B cell (primary cell): ENCODE results near the gene BUD31. TPM values are rescaled to one million over a fixed set of nuclear protein-coding genes. Genes with fewer than 3 reads are reported as not detected.

Experiments used
- ATAC-seq: fragments of 200-7000 bp; cut with Tn5 transposase; one replicate; pipeline ENCODE4 v1.10.0; 2021; ENCODE audit warnings: low read depth, mild to moderate bottlenecking, moderate number of reproducible peaks, moderate library complexity
- CTCF ChIA-PET: fragments of 350-600 bp; sonication (Branson Sonifier 250); formaldehyde crosslinking; loops from one replicate; lab custom pipeline; 2021; ENCODE audit warnings: antibody characterized with exemption, inconsistent platforms; lab: Charles Lee
- POLR2A ChIA-PET: fragments of 350-600 bp; sonication (Branson Sonifier 250); formaldehyde crosslinking; loops from one replicate; lab custom pipeline; 2021; ENCODE audit warnings: antibody characterized with exemption; lab: Charles Lee
- DNase-seq: peaks from one replicate; pipeline ENCODE4 v3.0.0; 2013
- H2AFZ ChIP-seq: 2 replicates; pipeline ENCODE4 v1.6.1; 2012; ENCODE audit warnings: mild to moderate bottlenecking, low read depth, low read length; ENCODE audit not compliant: insufficient read depth, poor library complexity, severe bottlenecking
- H3K27ac ChIP-seq, 2 donors: 1 replicate in 1 of 2; 2 replicates in 1 of 2; pipeline ENCODE4 v1.5.1; 2012 to 2013; ENCODE audit warnings: low read length in 2 of 2, mild to moderate bottlenecking in 2 of 2, moderate library complexity in 1 of 2
- H3K27me3 ChIP-seq, 4 experiments: fragments of 200-600 bp in 1 of 4; sonication (generic) in 1 of 4; replicated peaks in 1 of 4; 1 replicate in 2 of 4; 2 replicates in 2 of 4; pipeline versions ENCODE4 v1.6.1 to v1.7.0; 2013 to 2016; ENCODE audit warnings: low read length in 3 of 4, mild to moderate bottlenecking in 2 of 4, mixed read lengths in 1 of 4, moderate library complexity in 1 of 4; ENCODE audit not compliant: insufficient read depth in 4 of 4, control insufficient read depth in 3 of 4; ENCODE audit errors: control extremely low read depth in 1 of 4
- H3K36me3 ChIP-seq, 2 experiments: replicated peaks in 1 of 2; 1 replicate in 1 of 2; 2 replicates in 1 of 2; pipeline versions ENCODE4 v1.6.1 to v1.7.1; 2013; ENCODE audit warnings: low read length in 1 of 2; ENCODE audit not compliant: insufficient read depth in 2 of 2, control insufficient read depth in 1 of 2; ENCODE audit errors: control extremely low read depth in 1 of 2, extremely low read depth in 1 of 2
- H3K4me1 ChIP-seq, 2 donors: fragments of 200-600 bp in 1 of 2; sonication (generic) in 1 of 2; 1 replicate in 1 of 2; 2 replicates in 1 of 2; pipeline versions ENCODE4 v1.5.1 to v1.6.1; 2013 to 2017; ENCODE audit warnings: low read length in 2 of 2; ENCODE audit not compliant: control insufficient read depth in 2 of 2, insufficient read depth in 2 of 2
- H3K4me2 ChIP-seq: replicated peaks from 2 replicates; pipeline ENCODE3; 2012; ENCODE audit warnings: mild to moderate bottlenecking, low read depth, low read length; ENCODE audit not compliant: poor library complexity, severe bottlenecking
- H3K4me3 ChIP-seq, 5 experiments: fragments of 200-600 bp in 1 of 5; sonication (generic) in 1 of 5; 1 replicate in 3 of 5; 2 replicates in 2 of 5; pipeline versions ENCODE4 v1.5.1 to v1.7.0; 2011 to 2016; ENCODE audit warnings: low read length in 4 of 5, mild to moderate bottlenecking in 4 of 5, low read depth in 2 of 5, control low read depth in 1 of 5, moderate library complexity in 1 of 5; ENCODE audit not compliant: insufficient read depth in 1 of 5; ENCODE audit errors: control extremely low read depth in 1 of 5, extremely low read depth in 1 of 5
- H3K79me2 ChIP-seq: fragments of 200-600 bp; sonication (generic); one replicate; pipeline ENCODE4 v1.6.0; 2016; ENCODE audit warnings: low read length; ENCODE audit not compliant: control insufficient read depth, insufficient read depth
- H3K9ac ChIP-seq: fragments of 200-600 bp; sonication (generic); 2 replicates; pipeline ENCODE4 v1.6.1; 2017; ENCODE audit warnings: mild to moderate bottlenecking, low read length, moderate library complexity
- H3K9me3 ChIP-seq, 3 donors: one replicate each; pipeline versions ENCODE4 v1.6.1 to v1.7.1; 2013; ENCODE audit warnings: low read length in 2 of 3; ENCODE audit not compliant: control insufficient read depth in 2 of 3, insufficient read depth in 1 of 3; ENCODE audit errors: control extremely low read depth in 1 of 3
- H4K20me1 ChIP-seq: 2 replicates; pipeline ENCODE4 v1.6.0; 2012; ENCODE audit warnings: mild to moderate bottlenecking, low read length; ENCODE audit not compliant: insufficient read depth, control insufficient read depth, poor library complexity, severe bottlenecking
- H3K27ac Mint-ChIP-seq: one replicate; pipeline ENCODE4 v1.8.0; 2021; ENCODE audit warnings: mixed read lengths
- H3K27me3 Mint-ChIP-seq: one replicate; pipeline ENCODE4 v1.8.0; 2021; ENCODE audit warnings: mixed read lengths
- H3K4me1 Mint-ChIP-seq: one replicate; pipeline ENCODE4 v1.8.0; 2021; ENCODE audit warnings: mixed read lengths
- H3K4me3 Mint-ChIP-seq: one replicate; pipeline ENCODE4 v1.8.0; 2021; ENCODE audit warnings: mixed read lengths
- H3K9me3 Mint-ChIP-seq: one replicate; pipeline ENCODE4 v1.8.0; 2022; ENCODE audit warnings: mixed read lengths; ENCODE audit not compliant: insufficient read depth
- EZH2 ChIP-seq: IDR thresholded peaks from 2 replicates; pipeline ENCODE4 v1.6.1; 2012; ENCODE audit warnings: borderline replicate concordance, low read depth, mild to moderate bottlenecking, moderate library complexity, low read length; ENCODE audit not compliant: insufficient read depth, poor library complexity, severe bottlenecking
- WGBS: methylation state at CpG from one replicate; pipeline ENCODE4 v1.1.5; 2013; ENCODE audit warnings: missing lambda C conversion rate; ENCODE audit not compliant: insufficient coverage; 5-methylcytosine and 5-hydroxymethylcytosine counted together
- intact Hi-C: fragments of 100-400 bp; cut with micrococcal nuclease; formaldehyde crosslinking; loops from one replicate; pipeline ENCODE4 v1.10.0; 2022
- polyA plus RNA-seq: library from polyadenylated mRNA; depleted of rRNA; stranded (reverse); fragments of >200 nt; gene quantifications from 2 replicates; pipeline ENCODE4 v1.2.3, GENCODE V29; 2012
- total RNA-seq, 2 donors: library from RNA; stranded (reverse); fragments of 120-200 nt in 1 of 2; gene quantifications; 1 replicate in 1 of 2; 2 replicates in 1 of 2; pipeline versions ENCODE4 v1.2.3 to v1.2.4, GENCODE V29; 2013 to 2022
- TF ChIP-seq, protein P1 (sequence below): fragments of 200-600 bp; IDR thresholded peaks from one replicate; pipeline ENCODE4 v1.8.0; 2022; ENCODE audit warnings: antibody characterized with exemption, mild to moderate bottlenecking

BUD31 gene
- total and polyA plus RNA-seq, 2 donors (not counting 1 experiment from before 2014, with no cell fraction given): 57.8 to 69.4 TPM

DNA sequence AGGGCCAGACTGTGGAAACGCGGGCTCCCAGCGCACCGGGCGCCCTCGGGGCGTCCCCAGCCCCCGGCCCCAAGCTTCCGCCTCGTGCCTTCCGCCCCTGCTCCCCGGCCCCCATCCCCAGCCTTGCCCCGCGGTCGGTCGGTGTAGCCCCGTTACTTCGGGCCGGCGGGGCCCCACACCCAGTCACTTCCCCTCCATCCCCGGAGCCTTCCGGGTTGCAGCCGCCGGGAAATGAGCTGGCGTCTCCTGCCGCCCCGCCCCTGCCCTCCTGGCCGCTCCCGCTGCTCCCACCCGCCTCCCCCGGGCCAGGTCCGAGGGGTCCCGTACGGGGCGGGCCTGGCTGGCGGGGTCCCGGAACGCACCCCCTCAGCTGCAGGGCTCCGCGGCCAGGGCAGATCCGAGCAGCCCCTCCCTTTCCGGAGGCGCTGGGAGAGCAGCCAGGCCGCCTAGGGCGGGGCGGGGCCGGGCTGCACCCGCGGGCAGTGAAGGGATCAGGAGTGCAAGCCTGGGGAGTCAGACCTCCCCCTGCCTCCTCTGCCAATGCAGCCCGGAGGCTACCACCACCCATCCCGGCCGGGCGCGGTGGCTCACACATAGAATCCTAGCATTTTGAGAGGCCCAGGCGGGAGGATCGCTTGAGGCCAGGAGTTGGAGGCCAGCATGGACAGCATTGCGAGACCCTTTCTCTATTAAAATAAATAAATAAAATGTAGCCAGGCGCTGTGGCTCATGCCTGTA, 33.5 kb upstream of the BUD31 start:
- intact Hi-C loops: loop anchor here (2.0 to 10.0 kb wide), 5 partner anchors 50 to 230 kb away; partner anchors contain the start of genes ARPC1A, CPSF4, FAM200A and PTCD1
- Histone ChIP-seq H3K4me2 (peak overlapping the region; percentile 94), H2AFZ (peak overlapping the region; percentile 92), H3K4me3 (peak overlapping the region; percentile 52 to 91 (median 78)), H4K20me1 (peaks cover 38% of the 10 kb centered on the region), H3K27me3 (no peaks in the 10 kb centered on the region), H3K79me2 (peaks cover 61% of the 10 kb centered on the region), H3K4me1 (peaks cover 43 to 53% of the 10 kb centered on the region in 2 donors), H3K9me3 (no peaks in the 10 kb centered on the region), H3K9ac (peak overlapping the region; percentile 74), H3K27ac (peak overlapping the region; percentile 56 to 94), H3K36me3 (peaks cover 0 to 11% of the 10 kb centered on the region in 2 experiments)
- TF ChIP-seq, protein P1, sequence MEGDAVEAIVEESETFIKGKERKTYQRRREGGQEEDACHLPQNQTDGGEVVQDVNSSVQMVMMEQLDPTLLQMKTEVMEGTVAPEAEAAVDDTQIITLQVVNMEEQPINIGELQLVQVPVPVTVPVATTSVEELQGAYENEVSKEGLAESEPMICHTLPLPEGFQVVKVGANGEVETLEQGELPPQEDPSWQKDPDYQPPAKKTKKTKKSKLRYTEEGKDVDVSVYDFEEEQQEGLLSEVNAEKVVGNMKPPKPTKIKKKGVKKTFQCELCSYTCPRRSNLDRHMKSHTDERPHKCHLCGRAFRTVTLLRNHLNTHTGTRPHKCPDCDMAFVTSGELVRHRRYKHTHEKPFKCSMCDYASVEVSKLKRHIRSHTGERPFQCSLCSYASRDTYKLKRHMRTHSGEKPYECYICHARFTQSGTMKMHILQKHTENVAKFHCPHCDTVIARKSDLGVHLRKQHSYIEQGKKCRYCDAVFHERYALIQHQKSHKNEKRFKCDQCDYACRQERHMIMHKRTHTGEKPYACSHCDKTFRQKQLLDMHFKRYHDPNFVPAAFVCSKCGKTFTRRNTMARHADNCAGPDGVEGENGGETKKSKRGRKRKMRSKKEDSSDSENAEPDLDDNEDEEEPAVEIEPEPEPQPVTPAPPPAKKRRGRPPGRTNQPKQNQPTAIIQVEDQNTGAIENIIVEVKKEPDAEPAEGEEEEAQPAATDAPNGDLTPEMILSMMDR: no peak
- ATAC-seq (peak; percentile 50), DNase-seq (peak; percentile 76)
- Mint-ChIP-seq H3K4me3 (peak overlapping the region; percentile 84), H3K27ac (peak overlapping the region; percentile 82), H3K27me3 (no peaks in the 10 kb centered on the region), H3K9me3 (no peaks in the 10 kb centered on the region), H3K4me1 (peaks cover 26% of the 10 kb centered on the region)
- ChIA-PET CTCF (interaction anchor here (0.7 to 1.7 kb wide), 2 partner anchors 18 to 34 kb away, joined by 3 to 7 read pairs; partner anchors contain the start of genes BUD31 and PDAP1), POLR2A (interaction anchor here (0.6 to 4.0 kb wide), 7 partner anchors 10 to 505 kb away, joined by 3 to 33 read pairs (median 5); partner anchors contain the start of genes BUD31, PDAP1, TMEM130 and TRRAP)
- WGBS: under 1% methylated on average over 49 of the region's 58 CpGs

DNA sequence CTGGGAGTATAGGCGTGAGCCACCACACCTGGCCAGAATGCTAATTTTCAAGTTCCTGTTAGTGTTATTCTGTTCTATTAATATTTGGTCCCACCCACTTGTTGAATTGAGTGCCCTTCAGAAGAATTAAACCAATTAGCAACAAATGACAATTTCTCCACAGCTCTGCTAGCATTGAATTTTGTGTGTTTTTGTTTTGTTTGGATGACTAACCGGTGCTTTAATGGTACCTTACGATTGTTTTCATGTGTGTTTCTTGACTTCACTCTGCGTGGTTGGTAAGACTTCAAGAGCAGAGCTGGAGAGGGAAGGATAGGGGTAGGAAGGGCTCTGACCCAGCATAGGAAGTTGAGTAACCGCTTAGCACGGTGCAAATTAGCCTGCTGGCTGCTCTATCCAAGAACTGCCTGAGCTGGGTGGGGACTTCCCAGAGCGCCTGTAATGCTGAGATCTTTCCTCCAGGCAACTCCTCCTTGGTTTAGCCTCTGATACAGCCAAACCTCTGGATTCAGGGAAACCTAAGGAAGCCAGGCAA, 29.7 kb upstream of the BUD31 start:
- Histone ChIP-seq H3K9ac (peak overlapping the region; percentile 68), H3K4me1 (peaks cover 61 to 87% of the 10 kb centered on the region in 2 donors), H2AFZ (no peak overlapping the region), H3K9me3 (no peaks in the 10 kb centered on the region), H4K20me1 (peaks cover 63% of the 10 kb centered on the region), H3K27me3 (no peaks in the 10 kb centered on the region), H3K79me2 (peaks cover 78% of the 10 kb centered on the region), H3K36me3 (peaks cover 0 to 23% of the 10 kb centered on the region in 2 experiments), H3K4me3 (peak overlapping the region; percentile 40 to 72 (median 48)), H3K27ac (peak overlapping the region; percentile 94 to 96), H3K4me2 (peak overlapping the region; percentile 96)
- WGBS: 10% methylated on average over 6 of the region's 7 CpGs
- intact Hi-C loops: loop anchor here (10.0 kb wide), 3 partner anchors 96 to 234 kb away; partner anchors contain the start of genes FAM200A, SMURF1, ZNF655 and ZNF789
- TF ChIP-seq EZH2: no peak
- TF ChIP-seq, protein P1: no peak
- DNase-seq (peak; percentile 70), ATAC-seq (no peak)
- Mint-ChIP-seq H3K4me3 (peak overlapping the region; percentile 80), H3K27ac (peak overlapping the region; percentile 92), H3K9me3 (no peaks in the 10 kb centered on the region), H3K27me3 (no peaks in the 10 kb centered on the region), H3K4me1 (peaks cover 51% of the 10 kb centered on the region)
- POLR2A ChIA-PET: interaction anchor here (0.7 to 2.6 kb wide), 5 partner anchors 14 to 236 kb away, joined by 3 to 15 read pairs (median 4); partner anchors contain the start of genes BUD31, PDAP1 and ZNF394
- CTCF ChIA-PET: interaction anchor here (2.0 to 2.4 kb wide), 2 partner anchors 14 to 29 kb away, joined by 8 to 10 read pairs; partner anchors contain the start of genes BUD31 and PDAP1
